Measurements from ENCODE around the gene SORCS2.

Gene SORCS2

DNA sequence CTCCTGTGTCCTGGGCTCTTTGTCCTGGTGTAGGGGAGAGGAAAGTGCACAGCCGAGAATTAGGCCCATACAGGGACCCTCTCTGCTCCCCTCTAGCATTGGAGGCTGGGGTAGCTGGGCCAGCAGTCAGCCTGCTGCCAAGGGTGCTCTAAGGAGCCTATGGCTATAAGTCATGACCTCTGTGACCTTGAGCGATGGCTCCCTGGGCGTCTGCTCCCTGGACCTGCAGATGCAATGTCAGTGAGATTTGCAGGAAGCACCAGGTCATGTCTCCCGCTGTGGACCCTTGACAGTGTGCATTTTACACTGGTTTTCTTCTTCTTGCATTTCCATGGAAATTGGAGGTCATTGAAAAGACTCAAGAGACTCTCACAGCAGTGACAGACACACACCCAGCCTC is 476.5 kb downstream of the SORCS2 start:
- DNase-seq (ENCODE audit: low read depth), result no peak

DNA sequence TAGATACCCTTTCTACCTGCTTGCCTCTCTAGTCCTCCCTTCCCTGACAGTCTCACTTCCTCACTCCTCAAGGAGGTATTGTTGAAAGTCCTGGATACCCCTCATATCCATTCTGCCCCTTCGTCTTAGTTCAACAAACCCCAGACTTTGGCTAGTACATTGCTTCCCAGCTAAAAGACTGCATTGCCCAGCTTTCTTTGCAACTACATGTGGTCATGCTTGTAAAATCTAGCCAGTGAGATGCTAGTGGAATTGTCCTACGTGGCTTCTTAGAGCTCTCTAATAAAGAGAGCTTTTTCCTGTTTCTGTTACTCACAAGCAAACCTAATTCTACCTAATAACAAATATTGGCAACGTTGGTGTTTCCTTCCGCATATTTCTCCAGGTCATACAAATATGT is 480.3 kb downstream of the SORCS2 start:
- DNase-seq (ENCODE audit: low read depth), result no peak

DNA sequence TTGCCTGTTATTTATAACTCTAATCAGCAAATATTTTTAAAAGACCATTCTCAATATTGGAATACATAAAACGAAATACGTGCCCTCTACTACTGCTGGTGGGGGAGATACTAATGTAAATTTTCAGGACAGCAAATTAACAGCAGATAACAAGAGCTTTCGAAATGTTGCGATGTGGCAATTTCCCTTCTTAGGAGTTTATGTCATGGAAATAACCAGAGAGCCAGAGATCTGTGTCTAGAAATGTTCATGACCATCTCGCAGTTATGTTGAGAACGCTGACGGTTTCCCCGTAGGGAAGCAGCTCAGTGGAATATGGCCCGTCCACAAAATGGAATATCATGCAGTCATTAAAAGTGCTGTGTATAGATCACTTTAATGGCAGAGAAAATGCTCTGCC is 480.8 kb downstream of the SORCS2 start:
- no peak for DNase-seq (ENCODE audit: low read depth)

DNA sequence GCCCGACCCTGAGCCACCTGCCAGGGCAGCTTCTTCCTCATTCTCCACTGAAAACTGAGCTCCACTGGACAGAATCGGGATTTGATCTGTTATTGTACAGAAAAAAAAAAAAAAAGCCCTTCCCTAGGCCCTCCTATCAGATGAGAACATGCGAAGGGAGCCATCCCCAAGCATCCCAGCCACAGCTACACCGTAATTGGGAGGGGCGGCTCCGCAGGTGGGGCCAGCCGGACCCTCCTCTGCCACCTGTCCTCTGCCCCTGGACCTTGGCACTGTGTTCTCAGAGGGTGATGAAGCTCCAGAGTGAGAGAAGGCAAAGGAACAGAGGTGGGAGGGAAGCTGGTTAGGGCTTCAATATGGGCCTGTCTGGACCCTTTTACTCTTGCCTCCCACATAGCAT is 482.4 kb downstream of the SORCS2 start:
- DNase-seq (ENCODE audit: low read depth), result no peak

DNA sequence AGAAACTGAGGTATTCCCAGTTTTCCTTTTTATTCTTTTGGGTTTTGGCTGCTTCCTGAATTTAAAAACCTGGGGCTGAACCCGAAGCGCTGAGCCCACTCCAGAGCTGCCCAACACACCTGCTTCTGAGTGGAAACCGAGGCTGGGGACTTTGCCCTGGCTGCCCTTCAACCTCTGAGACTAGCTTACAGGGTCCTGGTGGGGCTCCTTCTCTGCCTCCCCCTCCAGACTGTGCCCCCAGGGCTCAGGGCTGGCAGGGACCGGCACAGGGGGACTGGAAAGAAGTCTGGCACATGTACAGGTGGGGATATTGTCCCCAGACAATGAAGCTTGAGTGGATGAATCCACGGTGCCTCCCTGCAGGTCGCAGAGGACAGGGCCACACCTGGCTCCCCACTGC is 482.8 kb downstream of the SORCS2 start:
- no peak for DNase-seq (ENCODE audit: low read depth)

DNA sequence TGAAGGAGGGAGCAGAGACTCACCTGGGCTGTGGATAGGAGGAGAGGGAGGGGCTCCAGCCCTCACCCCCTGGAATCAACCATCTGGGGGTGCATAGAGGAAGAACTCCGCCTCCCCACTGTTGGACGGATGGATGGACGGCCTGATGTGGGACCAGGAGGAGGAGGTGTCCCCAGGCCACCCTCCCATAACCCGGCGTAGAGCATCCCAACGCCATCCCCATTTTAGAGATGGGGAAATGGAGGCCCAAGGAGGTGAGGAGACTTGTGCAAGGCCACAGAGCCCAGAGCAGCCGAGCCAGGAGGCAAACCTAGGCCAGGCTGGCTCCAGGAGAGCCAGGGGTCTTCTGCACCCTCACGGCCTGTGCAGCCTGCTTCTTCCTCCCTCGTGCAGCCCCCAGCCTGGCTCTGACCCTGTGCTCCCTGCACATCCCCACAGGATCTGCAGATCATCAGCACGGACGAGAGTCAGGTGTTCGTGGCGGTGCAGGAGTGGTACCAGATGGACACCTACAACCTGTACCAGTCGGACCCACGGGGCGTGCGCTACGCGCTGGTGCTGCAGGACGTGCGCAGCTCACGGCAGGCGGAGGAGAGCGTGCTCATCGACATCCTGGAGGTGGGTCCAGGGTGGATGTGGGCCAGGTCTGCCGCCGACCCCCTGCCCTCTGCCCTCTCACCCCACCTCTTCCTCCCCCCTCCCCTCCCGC is 483.4 kb downstream of the SORCS2 start:
- no peak for DNase-seq (ENCODE audit: low read depth)

DNA sequence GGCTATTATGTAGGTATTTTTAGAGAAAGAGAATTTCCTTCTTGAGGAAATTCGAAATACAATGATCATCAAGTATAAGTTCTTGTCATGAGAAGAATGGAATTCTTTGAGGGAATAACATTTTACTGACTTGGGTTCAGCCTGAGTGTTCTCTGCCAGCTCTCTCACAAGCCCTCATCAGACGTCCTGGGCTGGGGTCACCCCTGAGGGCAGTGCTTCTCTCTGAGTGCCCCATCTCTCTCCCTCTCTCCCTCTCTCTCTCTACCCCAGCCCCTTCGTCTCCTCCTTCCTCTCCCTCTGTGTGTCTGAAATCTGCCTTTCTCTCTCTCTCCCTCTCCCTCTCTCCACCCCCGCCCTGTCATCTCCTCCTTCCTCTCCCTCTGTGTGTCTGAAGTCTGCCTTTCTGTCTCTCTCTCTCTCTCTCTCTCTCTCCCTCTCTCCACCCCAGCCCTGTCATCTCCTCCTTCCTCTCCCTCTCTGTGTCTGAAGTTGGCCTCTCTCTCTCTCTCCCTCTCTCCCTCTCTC is 484.1 kb downstream of the SORCS2 start:
- no peak for DNase-seq (ENCODE audit: low read depth)

DNA sequence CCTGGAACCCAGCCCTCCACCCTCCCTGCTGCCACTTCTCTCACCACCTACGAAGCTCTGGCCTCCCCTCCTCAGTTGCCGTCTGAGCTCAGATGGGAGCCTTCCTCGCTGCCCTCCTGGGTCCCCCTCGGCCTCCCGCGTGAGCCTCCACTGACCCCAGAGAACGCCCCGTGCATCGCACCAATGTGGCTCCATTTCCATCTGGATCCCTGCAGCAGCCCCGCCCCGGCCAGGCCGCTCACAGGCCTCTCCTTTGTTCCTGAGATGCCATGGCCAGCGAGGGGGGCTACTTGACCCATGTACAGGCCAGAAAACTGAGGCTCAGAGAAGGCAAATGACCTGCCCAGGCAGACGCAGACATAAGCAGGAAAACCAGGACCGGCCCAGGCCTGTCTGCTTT is 484.7 kb downstream of the SORCS2 start:
- DNase-seq (ENCODE audit: low read depth), result no peak

DNA sequence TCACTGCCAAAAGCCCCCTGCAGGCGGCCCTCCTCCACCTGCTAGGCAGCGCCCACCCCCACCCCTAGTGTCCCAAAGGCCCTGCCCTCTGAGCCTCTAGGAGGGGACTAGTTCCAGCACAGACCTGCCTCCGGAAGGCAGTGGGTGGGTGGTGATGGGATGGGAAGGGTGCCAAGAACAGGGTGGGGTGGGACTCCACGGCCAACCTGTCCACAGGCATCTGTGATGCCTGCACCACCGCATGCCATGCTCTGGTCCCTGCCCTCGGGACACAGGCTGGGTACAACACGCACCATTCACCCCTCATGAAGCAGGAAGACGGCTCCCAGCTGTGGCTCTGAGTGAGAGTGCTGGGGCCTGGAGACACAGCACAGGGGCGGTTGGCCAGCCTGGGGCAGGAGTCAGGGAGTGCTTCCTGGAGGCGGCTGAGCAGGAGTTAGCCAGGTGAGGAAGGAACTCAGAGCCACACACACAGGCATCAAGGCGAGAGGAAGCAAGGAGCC is 485.5 kb downstream of the SORCS2 start:
- no peak for DNase-seq (ENCODE audit: low read depth)

DNA sequence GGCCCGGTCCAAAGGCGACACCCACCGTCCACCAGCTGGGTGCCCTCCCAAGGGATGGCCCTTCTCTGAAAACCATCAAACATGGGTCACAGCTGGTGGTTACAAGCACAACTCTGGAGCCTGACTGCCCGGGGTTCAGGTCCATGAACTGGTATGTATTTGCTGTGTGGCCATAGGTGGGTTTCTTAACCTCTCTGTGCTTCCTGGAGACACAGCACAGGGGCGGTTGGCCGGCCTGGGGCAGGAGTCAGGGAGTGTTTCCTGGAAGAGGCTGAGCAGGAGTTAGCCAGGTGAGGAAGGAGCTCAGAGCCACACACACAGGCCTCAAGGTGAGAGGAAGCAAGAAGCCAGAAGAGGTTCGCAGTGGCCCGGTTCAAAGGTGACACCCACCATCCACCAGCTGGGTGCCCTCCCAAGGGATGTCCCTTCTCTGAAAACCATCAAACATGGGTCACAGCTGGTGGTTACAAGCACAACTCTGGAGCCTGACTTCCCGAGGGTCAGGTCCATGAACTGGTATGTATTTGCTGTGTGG is 486.0 kb downstream of the SORCS2 start:
- no peak for DNase-seq (ENCODE audit: low read depth)

DNA sequence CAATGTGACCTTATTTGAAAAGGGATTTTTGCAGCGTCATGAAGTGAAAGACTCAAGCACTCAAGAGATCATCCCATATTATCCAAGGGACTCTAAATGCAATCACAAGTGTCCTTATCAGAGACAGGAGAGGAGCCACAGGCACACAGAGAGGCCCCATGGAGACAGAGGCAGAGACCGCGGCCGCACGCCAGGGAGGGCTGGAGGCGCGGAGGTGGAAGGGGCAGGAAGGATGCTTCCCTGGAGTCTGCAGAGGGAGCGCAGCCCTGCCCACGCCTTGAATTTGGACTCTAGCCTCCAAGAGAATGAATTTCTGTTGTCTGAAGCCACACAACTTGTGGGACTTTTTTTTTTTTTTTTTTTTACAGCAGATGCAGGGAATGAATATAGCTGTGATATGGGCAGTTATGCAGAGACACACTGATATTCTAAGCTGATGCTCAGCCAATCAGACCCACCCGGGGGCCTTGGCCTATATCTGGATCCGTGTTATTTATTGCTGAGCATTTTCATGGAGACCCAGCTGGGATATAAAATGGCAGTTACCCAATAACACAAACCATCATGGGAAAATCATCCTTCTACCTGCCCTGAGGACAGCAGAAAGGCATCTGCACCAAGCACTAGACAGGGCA is 487.2 kb downstream of the SORCS2 start:
- no peak for DNase-seq (ENCODE audit: low read depth)

DNA sequence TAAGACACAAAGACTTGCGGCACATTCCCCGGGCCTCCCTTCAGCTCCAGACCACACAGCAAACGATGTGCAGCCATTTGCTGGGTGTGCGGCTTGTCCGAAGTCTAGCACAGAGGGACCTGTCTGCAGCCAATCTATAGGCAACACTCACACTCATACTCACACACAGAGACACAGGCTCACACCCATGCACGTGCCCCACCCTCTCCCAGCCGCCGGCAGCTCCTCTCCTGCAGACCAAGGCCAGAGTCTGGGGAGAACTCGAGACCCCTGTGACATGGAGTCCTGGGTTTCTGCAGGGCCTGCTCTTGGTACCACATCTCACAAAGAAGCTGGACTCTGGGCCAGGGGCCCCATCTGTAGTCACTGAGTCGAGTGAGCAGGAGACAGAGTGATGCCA is 487.8 kb downstream of the SORCS2 start:
- DNase-seq (ENCODE audit: low read depth), result no peak

DNA sequence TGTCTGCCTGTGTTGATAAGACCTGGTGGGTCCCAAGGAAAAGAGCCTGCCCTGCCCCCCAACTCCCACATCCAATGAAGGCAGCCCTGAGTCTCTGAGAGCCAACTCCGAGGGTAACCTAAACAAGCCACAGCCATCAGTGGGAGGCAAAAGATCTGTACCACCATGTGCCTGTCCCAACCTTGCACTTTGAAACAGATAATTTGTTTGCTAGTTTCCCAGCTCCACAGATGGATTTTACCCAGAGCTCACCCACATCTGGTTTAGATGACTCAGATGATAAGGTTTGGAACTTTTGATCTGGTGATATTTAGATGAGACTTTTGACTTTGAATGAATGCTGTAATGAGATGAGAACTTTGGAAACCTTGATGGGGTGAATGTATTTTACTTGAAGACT is 488.4 kb downstream of the SORCS2 start:
- DNase-seq (ENCODE audit: low read depth), result no peak

DNA sequence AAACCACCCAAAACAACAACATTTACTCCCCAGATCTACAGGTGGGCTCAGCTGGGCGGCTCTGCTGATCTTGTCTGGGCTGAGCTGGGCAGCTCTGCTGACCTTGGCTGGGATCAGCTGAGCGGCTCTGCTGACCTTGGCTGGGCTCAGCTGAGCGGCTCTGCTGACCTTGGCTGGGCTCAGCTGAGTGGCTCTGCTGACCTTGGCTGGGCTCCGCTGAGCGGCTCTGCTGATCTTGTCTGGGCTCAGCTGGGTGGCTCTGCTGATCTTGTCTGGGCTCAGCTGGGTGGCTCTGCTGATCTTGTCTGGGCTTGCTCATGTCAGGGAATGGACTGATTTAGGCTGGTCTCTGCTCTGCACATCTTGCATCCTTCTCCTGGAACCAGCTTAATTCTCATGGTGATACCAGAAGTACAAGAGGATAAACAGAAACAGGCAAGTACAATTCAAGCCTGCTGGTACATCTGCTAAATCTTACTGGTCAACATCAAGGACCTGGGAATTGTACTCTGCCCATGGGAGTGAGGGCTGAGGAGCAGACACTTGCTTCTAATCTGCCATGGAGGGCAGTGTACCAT is 490.9 kb downstream of the SORCS2 start:
- no peak for DNase-seq (ENCODE audit: low read depth)

DNA sequence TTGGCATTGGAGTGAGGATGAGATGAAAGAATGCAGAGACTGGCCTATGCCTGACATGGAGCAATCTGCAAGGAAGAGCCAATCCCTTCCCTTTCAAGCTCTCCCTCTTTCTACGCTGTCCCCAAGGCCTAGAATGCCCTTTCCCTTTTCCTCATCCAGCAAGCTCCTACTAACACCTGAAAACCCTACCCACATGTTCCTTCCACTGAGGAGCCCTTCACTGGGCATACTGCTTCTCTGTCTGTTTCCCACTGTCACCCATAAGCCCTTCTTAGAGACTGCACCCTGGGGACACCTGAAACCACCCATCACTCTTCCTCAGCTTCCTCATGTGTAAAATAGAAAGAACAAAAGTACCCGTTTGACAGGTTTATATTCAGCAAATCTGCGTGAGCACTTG is 492.0 kb downstream of the SORCS2 start:
- DNase-seq (ENCODE audit: low read depth), result no peak

DNA sequence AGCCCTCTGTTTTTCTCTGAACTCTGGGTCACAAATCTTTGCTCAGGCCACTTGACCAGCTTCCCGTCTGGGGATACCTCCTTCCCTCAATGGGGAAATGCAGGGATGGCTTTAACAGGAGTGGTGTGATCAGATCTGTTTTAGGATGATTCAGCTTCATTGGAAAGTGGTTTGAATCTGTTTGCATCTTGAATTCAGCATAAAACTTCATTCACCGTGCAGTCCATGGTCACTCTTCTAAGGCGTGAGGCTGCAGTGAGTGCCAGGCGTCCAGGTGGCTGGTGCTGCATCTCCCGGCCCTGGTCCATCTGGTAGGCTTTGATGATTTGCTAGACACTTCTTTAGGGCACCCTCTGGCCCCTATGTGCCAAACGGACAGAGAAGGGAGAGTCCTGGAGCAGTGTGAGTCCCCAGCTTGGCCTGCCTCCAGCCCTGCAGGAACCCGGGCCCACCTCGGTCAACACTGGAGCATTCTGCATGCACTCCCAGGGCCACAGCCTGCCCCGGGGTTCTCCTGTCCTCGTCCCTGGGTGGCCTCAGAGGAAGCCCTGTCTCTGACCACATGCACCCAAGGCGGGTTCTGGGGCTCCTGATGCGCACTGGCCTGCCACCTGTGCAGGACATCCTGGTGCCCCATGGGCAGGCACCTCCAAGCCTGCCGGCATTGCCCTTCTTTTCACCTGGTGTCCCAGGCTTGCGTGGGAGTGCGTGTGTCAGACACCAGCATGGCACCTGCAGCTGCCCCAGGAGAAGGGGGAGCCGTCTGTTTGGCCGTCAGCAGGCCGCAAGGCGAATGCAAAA is 493.9 kb downstream of the SORCS2 start:
- no peak for DNase-seq (ENCODE audit: low read depth)

DNA sequence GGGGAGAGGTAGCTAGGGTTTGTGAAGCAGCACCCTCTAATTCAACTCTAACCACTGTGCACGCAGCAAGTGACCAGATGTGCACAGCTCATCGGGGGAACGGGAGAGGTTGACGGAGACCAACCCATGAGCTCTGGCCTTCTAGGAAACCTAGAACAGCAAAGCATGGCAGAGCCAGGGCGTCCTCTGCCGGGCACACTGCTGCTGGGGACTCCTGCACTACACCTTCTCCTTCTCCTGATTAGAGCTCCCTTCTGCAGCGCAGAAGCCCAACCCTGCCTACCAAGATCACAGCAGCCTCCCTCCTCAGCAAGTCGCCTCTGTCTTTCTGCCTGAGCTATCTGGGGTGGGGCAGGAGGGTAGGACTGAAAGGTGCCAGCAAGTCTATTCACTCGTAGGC is 494.7 kb downstream of the SORCS2 start:
- DNase-seq (ENCODE audit: low read depth), result no peak

DNA sequence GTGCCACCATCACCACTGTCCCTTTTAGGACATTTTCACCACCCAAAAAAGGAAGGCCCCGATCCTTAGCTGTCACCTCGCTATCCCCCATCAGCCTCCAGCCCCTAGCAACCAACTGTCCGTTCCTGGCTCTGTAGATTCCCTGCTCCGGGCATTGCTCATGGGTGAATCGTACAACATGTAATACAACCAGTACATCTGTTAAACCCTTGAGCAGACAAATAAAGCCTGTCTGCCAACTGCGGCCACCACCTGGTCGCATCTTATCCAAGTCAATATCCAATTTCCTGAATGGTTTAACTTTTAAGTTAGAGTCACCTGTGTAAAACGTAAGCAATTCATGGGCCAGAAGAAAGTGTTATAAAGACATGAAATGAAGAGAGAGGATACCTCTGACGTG is 495.5 kb downstream of the SORCS2 start:
- no peak for DNase-seq (ENCODE audit: low read depth)

DNA sequence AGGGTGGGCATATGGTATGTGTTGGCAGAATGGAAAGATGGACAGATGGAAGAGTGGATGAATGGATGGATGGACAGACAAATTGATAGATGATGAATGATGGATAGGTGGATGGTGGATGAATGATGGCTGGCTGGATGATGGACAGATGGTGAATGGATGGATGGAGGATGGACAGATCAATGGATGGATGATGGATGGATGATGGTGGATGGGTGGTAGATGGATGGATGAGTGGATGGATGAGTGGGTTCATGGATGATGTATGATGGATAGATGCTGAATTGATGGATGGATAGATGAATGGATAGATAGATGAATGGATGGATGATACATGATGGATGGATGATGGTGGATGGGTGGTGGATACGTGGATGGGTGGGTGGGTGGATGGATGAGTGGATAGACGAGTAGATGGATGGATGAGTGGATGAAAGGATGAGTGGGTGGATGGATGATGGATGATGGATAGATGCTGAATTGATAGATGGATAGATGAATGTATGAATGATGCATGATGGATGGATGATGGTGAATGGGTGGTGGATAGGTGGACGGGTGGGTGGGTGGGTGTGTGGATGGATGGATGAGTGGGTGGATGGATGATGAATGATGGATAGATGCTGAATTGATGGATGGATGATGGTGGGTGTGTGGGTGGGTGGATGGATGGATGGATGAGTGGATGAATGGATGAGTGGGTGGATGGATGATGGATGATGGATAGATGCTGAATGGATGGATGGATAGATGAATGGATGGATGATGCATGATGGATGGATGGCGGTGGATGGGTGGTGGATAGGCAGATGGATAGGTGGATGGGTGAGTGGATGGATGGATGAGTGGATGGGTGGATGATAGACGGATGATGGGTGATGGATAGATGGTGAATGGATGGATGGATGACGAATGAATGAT is 497.7 kb downstream of the SORCS2 start:
- no peak for DNase-seq (ENCODE audit: low read depth)

DNA sequence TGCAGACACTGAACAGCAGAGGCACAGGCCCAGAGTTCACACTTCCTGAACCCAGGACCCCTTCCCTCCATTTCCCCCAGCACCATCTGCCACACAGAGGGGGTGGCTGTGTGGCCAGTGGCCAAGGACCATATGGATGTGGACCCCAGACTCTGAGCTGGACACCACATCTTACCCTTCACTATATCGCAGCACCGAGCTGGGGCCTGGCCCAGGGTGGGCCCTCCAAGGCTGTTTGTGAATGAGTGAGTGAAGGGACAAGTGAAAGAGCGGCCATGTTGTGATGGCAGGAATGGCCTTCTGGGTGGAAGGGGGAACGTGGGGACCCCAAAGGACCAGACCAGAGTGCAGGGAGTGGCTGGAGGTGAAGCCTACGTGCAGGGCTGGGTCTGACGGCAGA is 498.7 kb downstream of the SORCS2 start:
- no peak for DNase-seq (ENCODE audit: low read depth)

DNA sequence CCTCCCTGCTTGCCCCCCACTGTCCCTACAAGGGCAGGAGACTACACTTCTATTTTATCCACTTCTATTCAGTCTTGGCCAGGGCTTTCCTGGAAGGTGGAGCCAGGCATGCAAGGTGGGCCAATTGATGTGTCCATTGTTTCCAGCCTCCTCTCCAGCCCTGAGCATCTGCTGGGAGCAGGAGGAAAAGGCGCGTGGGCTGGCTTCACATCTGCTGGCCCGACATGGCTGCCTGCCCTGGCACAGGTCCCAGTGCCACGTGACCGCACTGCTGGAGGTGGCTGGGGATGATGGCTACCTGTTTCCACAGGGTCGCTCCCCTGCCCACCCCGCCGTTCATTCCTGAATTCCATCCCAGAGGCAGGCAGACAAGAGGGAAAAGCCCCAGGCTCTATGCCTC is 499.6 kb downstream of the SORCS2 start:
- DNase-seq (ENCODE audit: low read depth), result no peak

Data from stimulated activated CD8-positive, alpha-beta memory T cell treated with anti-CD3 and anti-CD28 coated beads, Interleukin-15, amount 100 ng/mL, for 24 hours (primary cell).